A673 (cell line): ENCODE measurements around the gene SH3GL2. TPM values are rescaled to one million over a fixed set of nuclear protein-coding genes. Genes with fewer than 3 reads are reported as not detected.

Source experiments
- BruUV-seq: library from RNA; stranded (reverse); fragments of 400-500 nt; replicated peaks from 2 replicates; lab custom pipeline; 2021; lab: Mats Ljungman, UMichigan
- CTCF ChIA-PET: fragments of 300-600 bp; sonication (Branson Sonifier 250); formaldehyde crosslinking; loops from one replicate; lab custom pipeline; 2022; ENCODE audit warnings: antibody characterized with exemption; lab: Charles Lee
- POLR2A ChIA-PET: fragments of 300-600 bp; sonication (Branson Sonifier 250); formaldehyde crosslinking; loops from one replicate; lab custom pipeline; 2022; ENCODE audit warnings: antibody characterized with exemption; ENCODE audit not compliant: low non-redundant PET; lab: Charles Lee
- DNase-seq: peaks from one replicate; pipeline ENCODE4 v3.0.0-alpha.2; 2015; ENCODE audit warnings: low spot score
- H3K27ac ChIP-seq: fragments of 200-600 bp; sonication (generic); 2 replicates; pipeline ENCODE4 v1.5.1; 2016; ENCODE audit warnings: mixed run types, low read depth, mild to moderate bottlenecking, mixed read lengths, antibody characterized with exemption, low read length; ENCODE audit not compliant: poor library complexity, severe bottlenecking
- H3K27me3 ChIP-seq: fragments of 200-600 bp; sonication (generic); replicated peaks from 2 replicates; pipeline ENCODE4 v1.6.1; 2017; ENCODE audit warnings: mixed run types, low read depth, mild to moderate bottlenecking, mixed read lengths, antibody characterized with exemption, low read length; ENCODE audit not compliant: insufficient read depth, poor library complexity
- H3K36me3 ChIP-seq: fragments of 200-600 bp; sonication (generic); 2 replicates; pipeline ENCODE4 v1.6.1; 2016; ENCODE audit warnings: mixed run types, mild to moderate bottlenecking, mixed read lengths, antibody characterized with exemption, low read length; ENCODE audit not compliant: insufficient read depth, poor library complexity, severe bottlenecking
- H3K4me1 ChIP-seq: fragments of 200-600 bp; sonication (generic); 2 replicates; pipeline ENCODE4 v1.6.1; 2017; ENCODE audit warnings: mixed run types, mild to moderate bottlenecking, mixed read lengths, antibody characterized with exemption, low read length; ENCODE audit not compliant: insufficient read depth, poor library complexity, severe bottlenecking
- H3K4me3 ChIP-seq: fragments of 200-600 bp; sonication (generic); 2 replicates; pipeline ENCODE4 v1.5.1; 2016; ENCODE audit warnings: low read depth, mixed run types, mild to moderate bottlenecking, mixed read lengths, low read length; ENCODE audit not compliant: poor library complexity, severe bottlenecking
- H3K9me3 ChIP-seq: fragments of 200-600 bp; sonication (generic); 2 replicates; pipeline ENCODE4 v1.6.1; 2016; ENCODE audit warnings: mixed run types, low read depth, mild to moderate bottlenecking, mixed read lengths, antibody characterized with exemption, low read length; ENCODE audit not compliant: poor library complexity, severe bottlenecking
- EZH2 ChIP-seq: fragments of 200-600 bp; sonication (generic); IDR thresholded peaks from 2 replicates; pipeline ENCODE4 v1.6.1; 2017; ENCODE audit warnings: borderline replicate concordance, low read depth, mild to moderate bottlenecking, mixed read lengths, antibody characterized with exemption, low read length; ENCODE audit not compliant: poor library complexity, severe bottlenecking
- intact Hi-C: fragments of 100-400 bp; cut with micrococcal nuclease; formaldehyde crosslinking; loops from one replicate; pipeline ENCODE4 v1.10.0; 2022; ENCODE audit not compliant: unreplicated experiment
- total RNA-seq: library from RNA; stranded (reverse); gene quantifications from 2 replicates; pipeline ENCODE4 v1.2.3, GENCODE V29; 2021
- TF ChIP-seq, protein P1 (sequence below): fragments of 300-800, 200-600 bp; sonication (generic); conservative IDR thresholded peaks from 2 replicates; pipeline ENCODE4 v1.5.1; 2017; ENCODE audit warnings: low read depth, mild to moderate bottlenecking, antibody characterized with exemption, low read length, moderate library complexity, mixed read lengths

The SH3GL2 gene
- total RNA-seq, 1 experiment from 2014 or later: not detected

DNA sequence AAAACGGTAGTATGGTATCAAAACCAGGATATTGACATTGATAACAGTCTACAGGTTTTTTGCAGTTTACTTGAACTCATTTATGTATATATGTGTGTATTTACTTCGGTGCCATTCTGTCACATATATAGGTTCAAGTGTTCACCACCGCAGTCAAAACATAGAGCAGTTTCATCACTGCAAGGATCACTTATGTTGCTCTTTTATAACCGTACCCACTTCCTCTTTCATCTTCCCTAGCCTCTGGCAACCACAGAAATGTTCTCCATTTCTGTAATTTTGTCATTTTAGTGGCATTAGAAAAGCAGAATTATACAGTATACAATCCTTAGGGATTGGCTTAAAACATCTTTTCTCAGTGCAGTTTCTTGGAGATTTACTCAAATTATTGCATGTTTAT is 90.3 kb downstream of the SH3GL2 start:
- H3K36me3 ChIP-seq: no peaks in the 10 kb centered on the region
- H3K9me3 ChIP-seq: no peaks in the 10 kb centered on the region
- DNase-seq: no peak
- no peak overlapping the region for H3K27ac ChIP-seq
- ChIA-PET POLR2A (no interaction called here), CTCF (no interaction called here)
- no peak overlapping the region for H3K4me3 ChIP-seq
- H3K27me3 ChIP-seq: peaks cover 2% of the 10 kb centered on the region
- TF ChIP-seq, protein P1, sequence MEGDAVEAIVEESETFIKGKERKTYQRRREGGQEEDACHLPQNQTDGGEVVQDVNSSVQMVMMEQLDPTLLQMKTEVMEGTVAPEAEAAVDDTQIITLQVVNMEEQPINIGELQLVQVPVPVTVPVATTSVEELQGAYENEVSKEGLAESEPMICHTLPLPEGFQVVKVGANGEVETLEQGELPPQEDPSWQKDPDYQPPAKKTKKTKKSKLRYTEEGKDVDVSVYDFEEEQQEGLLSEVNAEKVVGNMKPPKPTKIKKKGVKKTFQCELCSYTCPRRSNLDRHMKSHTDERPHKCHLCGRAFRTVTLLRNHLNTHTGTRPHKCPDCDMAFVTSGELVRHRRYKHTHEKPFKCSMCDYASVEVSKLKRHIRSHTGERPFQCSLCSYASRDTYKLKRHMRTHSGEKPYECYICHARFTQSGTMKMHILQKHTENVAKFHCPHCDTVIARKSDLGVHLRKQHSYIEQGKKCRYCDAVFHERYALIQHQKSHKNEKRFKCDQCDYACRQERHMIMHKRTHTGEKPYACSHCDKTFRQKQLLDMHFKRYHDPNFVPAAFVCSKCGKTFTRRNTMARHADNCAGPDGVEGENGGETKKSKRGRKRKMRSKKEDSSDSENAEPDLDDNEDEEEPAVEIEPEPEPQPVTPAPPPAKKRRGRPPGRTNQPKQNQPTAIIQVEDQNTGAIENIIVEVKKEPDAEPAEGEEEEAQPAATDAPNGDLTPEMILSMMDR: no peak
- no peak for TF ChIP-seq EZH2
- BruUV-seq: no TSS peak
- intact Hi-C loops: no loop called here
- no peaks in the 10 kb centered on the region for H3K4me1 ChIP-seq

GRCh38 chr9:17682684-17683083 is 103.8 kb downstream of the SH3GL2 start:
- Histone ChIP-seq H3K4me3 (no peak overlapping the region), H3K27ac (no peak overlapping the region), H3K27me3 (no peaks in the 10 kb centered on the region), H3K4me1 (no peaks in the 10 kb centered on the region), H3K36me3 (no peaks in the 10 kb centered on the region), H3K9me3 (no peaks in the 10 kb centered on the region)
- no peak for TF ChIP-seq EZH2
- TF ChIP-seq, protein P1: no peak
- ChIA-PET CTCF (no interaction called here), POLR2A (no interaction called here)
- DNase-seq: no peak
- intact Hi-C loops: no loop called here
- no TSS peak for BruUV-seq

DNA sequence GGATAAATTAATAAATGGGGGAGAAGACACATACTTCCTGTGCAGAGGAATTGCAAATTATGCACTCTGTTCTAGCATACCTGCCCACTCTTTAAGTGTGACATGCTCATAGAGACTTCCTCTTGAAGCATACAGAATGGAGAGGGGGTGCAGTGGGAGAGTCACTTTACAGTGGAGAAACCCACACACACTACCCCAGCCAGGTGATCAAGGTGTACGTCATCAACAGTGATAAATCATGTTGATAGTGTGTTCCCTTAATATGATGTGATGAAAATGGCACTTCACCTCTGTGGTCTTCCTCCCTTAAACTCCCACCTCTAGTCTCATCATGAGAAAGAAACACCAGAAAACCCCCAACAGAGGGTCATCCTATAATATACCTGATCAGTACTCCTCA is 110.0 kb downstream of the SH3GL2 start:
- no peaks in the 10 kb centered on the region for H3K9me3 ChIP-seq
- intact Hi-C loops: no loop called here
- no TSS peak for BruUV-seq
- no peaks in the 10 kb centered on the region for H3K4me1 ChIP-seq
- no peaks in the 10 kb centered on the region for H3K36me3 ChIP-seq
- CTCF ChIA-PET: no interaction called here
- no peak for DNase-seq
- H3K27me3 ChIP-seq: no peaks in the 10 kb centered on the region
- H3K4me3 ChIP-seq: no peak overlapping the region
- TF ChIP-seq EZH2: no peak
- TF ChIP-seq, protein P1: no peak
- H3K27ac ChIP-seq: no peak overlapping the region
- POLR2A ChIA-PET: no interaction called here
